Renal pelvis (tissue), 12 donors: ENCODE data around the gene WNT1. TPM values are rescaled to one million over a fixed set of nuclear protein-coding genes. Genes with fewer than 3 reads are reported as not detected.
A peak's percentile ranks its signal among the peaks of the same experiment; 100 is the strongest.

ENCODE experiments used
- DNase-seq: peaks from one replicate; pipeline ENCODE4 v3.0.0-alpha.2; 2013
- long read RNA-seq, 16 experiments: transcript quantifications; one replicate each; lab custom pipeline, GENCODE V29; 2026
- polyA plus RNA-seq, 3 donors: library from polyadenylated mRNA; unstranded; fragments of 120-200 nt; gene quantifications; one replicate each; pipeline ENCODE4 v1.2.1, GENCODE V29; 2013; ENCODE audit not compliant: insufficient read length in 3 of 3

WNT1 gene
- not detected for polyA plus RNA-seq
- long read RNA-seq, donor 1, result 0 reads
- long read RNA-seq, donor 2, result 0 reads
- long read RNA-seq, donor 3, result 0 reads
- long read RNA-seq, donor 4, result 0 reads
- long read RNA-seq, donor 5, result 0 reads
- long read RNA-seq, donor 6, result 0 reads
- long read RNA-seq, donor 7, result 0 reads
- long read RNA-seq, donor 8, result 0 reads
- long read RNA-seq, donor 9, result 0 reads
- long read RNA-seq, donor 10, result 0 reads
- long read RNA-seq, donor 11, result 0 reads
- long read RNA-seq, donor 12, result 0 reads
- long read RNA-seq, donor 13, result 0 reads
- long read RNA-seq, donor 14, result 0 reads
- long read RNA-seq, donor 15, result 0 reads
- long read RNA-seq, donor 16, result 0 reads

DNA sequence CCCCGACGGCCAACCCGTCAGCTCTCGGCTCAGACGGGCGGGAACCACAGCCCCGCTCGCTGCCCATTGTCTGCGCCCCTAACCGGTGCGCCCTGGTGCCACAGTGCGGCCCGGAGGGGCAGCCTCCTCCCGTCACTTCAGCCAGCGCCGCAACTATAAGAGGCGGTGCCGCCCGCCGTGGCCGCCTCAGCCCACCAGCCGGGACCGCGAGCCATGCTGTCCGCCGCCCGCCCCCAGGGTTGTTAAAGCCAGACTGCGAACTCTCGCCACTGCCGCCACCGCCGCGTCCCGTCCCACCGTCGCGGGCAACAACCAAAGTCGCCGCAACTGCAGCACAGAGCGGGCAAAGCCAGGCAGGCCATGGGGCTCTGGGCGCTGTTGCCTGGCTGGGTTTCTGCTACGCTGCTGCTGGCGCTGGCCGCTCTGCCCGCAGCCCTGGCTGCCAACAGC is at the start of gene WNT1:
TSS of gene WNT1 (plus strand) at position 32 of the 450 bp plus-strand sequence. CDS start at position 361, 329 bp downstream.
- no peak for DNase-seq

DNA sequence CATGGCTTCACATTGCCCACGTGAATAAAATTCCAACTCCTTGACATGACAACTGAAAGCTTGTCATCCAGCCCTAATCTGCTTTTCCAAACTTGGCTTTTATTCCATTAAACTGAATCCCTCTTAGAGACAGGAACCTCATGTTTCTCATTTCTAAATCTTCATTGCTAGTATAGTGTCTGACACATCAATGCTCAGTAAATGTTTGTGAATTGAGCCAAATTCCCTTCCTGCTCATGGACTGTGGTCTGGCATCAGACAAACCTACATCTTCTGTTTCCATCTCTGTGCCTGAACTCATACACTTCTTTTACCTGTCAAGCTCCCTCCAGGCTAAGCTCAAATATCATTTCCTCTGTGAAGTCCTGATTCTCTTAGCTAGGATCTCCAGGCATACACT is 48.6 kb upstream of the WNT1 start:
- DNase-seq, result no peak

DNA sequence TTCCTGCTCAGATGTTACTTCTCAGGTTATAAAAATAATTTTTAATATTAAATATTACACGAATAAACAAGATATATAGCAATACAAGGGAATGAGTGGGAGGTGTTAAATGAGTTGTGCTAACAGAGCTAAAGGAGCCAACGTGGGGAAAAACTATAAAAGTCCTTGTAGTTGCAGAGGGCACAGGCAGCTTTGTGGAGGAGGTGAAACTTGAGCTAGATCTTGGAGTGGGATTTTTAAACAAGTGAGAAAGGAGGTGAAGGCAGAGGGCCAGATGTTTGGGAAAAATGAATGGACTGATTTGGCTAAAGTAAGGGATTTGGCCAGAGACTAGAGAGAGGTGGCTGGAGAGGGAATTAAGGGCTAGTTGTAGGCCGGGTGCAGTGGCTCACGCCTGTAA is 47.6 kb upstream of the WNT1 start:
- DNase-seq, result no peak

DNA sequence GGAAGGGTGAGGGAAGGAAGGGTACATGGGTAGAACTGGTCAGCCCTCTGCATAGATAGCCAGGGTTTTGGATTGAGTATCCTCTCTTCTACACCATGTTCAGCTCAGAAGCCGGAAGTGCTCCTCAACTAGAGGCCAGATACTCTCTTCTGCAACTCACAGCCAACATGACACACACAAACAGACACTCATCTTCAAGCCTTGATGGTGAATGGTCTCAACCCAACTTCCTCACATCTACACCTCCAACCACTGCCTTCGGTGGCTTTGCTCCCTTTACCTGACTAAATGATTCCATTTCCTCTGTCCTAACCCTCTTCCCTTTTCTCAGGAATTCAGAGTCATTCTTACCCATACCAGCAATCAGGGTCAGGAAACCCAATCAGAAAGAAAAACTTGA is 45.2 kb upstream of the WNT1 start:
- no peak for DNase-seq

DNA sequence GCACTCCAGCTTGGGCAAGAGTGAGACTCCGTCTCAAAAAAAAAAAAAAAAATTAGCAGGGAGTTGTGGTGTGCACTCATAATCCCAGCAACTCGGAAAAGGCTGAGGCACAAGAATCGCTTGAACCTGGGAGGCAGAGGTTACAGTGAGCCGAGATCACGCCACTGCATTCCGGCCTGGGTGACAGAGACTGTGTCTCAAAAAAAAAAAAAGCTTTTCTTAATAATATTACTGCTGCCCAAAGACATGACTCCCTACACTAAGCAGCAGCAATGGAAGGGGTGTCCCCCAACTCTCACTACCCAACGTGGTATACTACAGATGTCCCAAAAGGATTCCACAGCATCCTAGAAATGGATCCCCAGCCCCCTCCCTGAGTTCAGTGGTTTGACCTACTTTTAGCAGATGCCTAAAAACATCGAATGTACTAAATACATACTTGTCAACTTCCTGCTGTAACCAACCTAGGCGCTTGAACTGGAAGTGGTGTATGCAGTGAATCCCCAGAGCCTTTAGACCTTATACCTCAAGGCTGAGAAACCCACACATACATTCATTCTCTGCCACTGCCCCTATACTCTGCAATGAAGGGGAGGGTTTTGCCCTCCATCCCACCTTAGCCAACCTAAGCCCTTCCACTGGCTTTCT is 44.3 kb upstream of the WNT1 start:
- no peak for DNase-seq

DNA sequence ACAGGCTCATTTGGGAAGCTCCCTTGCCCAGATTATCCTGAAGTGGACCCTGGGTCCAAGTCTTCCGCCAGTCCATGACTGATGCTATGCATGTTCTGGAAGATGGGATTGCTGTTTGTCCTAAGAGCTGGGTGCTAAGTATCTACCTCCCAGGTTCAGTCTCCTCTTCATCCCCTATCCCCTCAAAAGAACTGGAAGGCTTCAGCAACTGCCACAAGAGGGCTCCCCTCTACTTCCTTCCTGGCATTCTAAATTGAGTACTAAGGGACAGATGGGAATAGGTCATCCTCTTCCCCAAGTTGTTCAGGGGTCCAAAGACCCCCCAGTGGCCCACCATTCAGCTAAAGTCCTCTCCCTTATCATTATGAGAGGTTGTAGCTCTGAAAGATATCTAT is 43.8 kb upstream of the WNT1 start:
- no peak for DNase-seq

DNA sequence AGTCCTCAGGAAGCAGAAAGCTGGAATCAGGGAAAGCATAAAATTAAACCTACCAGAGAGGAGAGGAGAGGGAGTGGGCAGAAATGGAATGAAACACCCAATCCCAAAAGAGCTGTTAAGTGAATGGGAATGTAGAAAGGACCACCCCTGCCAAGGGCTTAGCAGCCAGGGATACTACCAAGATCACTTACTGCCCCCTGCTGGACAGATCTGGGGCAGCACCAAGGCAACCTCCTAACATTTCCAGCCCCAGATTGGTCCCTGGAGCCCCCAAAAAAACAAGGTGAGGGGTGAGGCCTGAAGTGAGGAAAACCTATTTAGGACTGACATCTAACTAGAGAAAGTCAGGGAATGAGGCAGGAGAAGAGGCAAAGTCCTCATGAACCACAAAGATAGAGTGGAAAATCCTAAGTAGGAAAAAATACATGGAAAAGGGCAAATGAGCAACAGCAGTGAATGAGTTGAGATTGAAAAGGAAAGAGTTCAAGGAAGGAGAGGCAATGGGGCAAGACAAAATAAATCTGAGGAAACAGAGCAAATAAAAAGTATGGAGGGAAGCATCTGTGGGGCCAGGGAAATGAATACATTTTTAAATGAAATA is 41.6 kb upstream of the WNT1 start:
- DNase-seq, result peak; percentile 54

DNA sequence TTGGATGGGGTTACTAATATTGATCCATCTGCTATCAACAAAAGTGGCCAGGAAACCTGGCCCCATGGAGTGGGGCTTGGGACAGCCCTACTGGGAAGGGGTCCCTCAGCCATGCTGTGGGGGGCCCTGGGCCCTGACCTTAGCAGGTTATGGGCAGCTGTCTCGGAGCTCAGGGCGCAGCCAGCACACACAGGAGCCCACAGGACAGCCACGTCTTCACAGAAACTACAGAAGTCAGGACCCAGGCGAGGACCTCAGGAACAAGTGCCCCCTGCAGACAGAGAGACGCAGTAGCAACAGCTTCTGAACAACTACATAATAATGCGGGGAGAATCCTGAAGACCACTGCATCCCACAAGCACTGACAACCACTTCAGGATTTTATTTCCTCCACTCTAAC is 41.0 kb upstream of the WNT1 start:
- DNase-seq, result no peak

DNA sequence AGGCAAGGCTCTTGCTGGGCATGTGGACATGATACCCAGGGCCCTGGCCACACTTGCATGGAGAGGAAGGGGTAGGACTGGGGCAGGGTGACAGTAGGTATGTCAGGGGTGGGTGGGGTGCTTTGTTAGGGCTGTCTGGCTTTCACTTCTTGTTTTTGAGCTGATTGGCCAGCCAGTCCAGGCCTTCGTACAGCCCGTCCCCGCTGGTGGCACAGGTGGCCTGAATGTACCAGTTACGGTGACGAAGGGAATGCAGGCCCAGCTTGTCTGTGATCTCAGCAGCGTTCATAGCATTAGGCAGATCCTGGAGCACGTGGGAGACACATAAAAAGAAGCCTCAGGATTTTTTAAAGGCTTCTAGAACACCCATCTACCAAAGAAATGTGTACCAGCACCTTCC is 39.3 kb upstream of the WNT1 start:
- DNase-seq, result no peak

DNA sequence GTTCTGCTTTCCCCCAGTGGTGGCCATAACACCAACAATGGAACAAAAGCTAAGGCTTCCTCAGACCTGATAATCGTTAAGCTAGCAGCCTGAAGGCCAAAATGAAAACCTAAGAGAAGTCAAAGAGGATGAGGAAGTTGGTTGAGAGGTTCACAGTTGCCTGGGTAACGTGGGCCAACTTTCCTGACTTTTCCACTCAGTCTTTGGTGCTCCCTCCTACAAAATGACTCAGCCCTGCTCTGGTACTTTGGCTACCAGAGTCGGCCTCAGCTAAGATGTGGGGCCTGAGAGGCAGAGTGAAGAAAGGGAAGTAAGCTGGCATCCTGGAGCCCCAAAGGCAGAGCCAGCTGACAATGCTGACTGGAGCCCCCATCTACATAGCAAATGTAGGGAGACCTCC is 37.9 kb upstream of the WNT1 start:
- no peak for DNase-seq

DNA sequence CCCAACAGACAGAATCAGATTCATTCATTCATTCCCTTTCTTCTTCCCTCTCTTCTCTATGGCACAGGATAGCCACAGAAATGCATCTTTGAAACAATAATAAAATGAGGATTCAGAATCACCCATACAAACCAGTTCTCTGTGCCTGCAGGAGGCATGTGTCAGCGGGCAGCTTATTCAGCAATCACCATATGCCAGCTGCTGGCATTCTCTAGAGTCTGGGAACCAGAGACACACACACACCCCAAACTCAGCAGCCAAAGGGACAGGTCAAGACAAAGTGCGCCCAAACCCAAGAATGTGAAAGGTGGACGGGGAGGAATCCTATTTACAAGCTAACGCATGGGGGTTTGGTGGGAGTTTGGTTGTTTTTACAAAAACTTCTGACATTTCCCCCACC is 34.9 kb upstream of the WNT1 start:
- no peak for DNase-seq

DNA sequence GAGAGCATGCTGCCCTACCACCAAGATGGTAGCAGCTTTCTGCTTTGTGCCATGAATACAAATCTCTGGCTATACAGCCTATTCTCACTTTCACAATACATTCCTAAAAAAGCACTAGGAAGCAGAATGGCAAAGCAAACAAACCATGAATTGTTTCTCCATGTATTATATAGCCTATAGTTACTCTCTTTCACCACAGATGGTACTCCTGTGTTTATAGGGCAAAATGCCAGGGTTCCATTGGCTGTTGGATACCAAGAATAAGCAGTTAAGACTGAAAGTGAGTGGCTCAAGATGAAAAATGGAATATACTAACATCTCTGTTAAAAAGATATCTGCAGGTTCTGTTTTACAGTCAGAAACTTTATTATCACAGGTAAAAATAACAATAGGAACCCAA is 31.9 kb upstream of the WNT1 start:
- no peak for DNase-seq

DNA sequence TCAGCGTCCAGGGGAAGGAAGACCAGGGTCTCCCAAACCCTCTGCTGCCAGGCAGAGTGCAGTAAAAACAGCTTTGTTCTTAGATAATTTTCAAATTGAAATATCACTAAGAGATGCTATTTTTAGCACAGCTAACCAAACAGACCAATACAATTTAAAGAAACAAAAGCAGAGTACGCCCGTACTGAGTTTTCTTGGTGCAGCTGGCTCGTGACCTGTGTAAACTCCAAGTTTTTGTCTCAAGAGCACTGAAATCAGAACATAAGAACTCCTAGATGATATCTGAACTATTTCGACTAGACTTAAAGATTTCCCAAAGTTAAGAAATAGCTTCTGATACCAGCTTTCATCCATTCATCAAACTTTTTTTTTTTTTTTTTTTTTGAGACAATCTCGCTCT is 31.2 kb upstream of the WNT1 start:
- DNase-seq, result no peak

DNA sequence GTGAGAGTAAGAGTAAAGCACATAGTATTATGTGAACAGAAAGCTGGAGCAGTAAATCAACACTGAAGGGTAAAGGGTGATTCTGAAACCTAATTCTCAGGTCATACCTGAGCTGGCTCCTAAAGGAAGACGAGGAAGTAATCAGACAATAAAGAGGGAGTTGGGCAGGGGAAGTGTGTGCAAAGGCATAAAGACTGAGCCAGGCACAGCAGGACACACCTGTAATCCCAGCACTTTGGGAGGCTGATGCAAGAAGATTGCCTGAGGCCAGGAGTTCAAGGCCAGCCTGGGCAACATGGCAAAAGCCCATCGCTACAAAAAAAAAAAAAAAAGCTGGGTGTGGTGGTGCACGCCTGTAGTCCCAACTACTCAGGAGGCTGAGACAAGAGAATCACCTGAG is 30.4 kb upstream of the WNT1 start:
- no peak for DNase-seq

DNA sequence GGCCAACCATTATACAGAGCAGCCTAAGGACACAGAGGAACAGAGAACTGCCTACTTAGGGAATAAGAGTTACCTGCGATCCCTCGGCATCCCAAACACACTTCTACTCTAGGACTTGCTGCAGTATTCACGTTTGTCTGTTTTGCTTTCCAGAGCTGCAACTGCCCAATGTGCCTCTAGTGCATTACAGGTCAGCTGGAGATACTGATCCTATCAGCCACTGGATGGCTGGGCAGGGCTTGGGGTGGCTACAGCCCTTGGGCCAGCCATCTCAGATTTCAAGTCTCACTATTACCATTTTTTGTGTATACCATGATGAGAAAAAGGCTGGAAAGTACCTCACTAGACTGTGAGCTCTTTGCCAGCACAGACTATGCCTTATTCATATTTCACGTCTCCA is 25.4 kb upstream of the WNT1 start:
- DNase-seq, result no peak

DNA sequence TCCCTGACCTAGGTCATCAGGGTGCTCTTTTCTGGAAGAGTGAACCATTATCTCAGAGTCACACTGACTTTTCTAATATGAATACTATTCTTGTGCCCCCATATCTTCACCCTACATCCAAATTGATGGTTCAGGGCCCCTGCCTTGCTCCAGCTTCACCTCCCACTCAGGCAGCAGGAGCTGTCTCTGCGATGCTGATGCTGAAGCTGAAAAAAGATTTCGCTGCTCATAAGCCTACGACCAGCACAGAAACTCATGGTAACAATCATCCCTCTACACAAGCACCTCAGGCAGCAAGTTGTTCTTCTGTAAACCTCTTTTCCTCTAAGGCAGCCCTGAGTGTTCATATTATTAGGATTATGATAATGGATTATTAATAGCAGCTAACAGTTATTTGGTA is 24.1 kb upstream of the WNT1 start:
- DNase-seq, result no peak

DNA sequence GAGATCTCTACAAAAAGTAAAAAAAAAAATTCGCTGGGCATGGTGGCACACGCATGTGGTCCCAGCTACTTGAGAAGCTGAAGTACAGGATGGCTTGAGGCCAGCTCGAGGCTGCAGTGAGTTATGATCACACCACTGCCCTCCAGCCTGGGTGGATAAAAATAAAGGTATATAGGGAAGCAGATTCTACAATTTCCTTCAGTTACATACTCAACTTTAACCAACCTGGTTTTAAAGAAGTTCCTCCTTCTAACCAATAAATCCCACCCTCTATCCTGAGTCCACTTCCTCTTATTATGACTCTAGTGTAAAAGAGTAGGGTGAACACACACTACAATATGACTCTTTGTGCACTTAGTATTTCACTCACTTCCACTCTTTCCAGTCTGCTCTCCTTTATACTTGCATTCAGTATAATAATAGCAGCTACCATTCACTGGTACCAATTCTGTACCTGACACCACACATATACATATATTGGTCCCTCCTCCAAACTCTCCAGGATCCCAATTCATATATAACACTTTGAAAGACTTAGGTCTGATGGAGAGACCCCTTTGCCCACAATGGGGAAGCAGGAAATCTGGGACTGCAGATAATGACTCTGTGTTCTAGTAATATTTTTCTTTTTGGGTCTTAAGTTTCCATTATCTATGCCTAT is 23.2 kb upstream of the WNT1 start:
- no peak for DNase-seq

DNA sequence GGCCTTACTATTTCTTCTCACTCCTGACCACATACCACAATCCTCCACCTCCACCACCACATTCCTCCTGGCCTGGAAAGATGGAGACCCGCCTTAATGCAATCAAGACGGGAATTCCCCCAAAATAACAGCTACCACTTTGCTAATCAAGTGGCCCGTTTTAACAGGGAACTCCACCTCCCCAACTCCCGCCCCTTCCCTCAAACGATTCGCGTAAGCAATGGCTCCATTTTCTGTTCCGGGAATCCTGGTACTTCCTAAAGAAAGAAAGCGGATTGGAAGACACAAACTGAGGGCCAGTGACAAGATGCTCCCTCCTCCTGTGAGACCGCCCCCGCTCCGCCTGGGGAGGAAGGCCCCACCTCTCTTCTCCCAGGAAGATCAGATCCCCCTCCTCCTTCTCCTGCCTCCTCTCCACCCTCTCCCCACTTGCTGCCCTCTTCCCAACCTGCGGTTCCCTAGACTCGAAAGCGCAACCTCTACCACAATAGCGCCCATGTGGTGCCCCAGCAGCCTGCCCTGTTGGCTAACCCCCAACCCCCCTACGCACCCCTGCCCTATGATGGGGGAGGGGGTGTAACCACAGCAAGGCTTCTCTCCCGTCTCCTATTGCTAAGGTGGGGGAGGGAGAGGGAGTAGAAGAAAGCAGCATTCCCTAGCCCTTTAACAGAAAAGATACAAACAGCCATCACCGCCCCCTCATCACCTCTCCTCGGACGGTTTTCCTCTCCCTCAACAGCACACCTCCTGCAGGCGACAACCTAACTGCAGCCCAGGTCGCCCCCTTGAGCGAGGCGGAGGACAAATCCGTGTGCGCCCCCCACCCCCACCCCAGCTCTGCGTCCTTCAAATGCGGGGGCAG is 21.6 kb upstream of the WNT1 start:
- peak; percentile 92 for DNase-seq

DNA sequence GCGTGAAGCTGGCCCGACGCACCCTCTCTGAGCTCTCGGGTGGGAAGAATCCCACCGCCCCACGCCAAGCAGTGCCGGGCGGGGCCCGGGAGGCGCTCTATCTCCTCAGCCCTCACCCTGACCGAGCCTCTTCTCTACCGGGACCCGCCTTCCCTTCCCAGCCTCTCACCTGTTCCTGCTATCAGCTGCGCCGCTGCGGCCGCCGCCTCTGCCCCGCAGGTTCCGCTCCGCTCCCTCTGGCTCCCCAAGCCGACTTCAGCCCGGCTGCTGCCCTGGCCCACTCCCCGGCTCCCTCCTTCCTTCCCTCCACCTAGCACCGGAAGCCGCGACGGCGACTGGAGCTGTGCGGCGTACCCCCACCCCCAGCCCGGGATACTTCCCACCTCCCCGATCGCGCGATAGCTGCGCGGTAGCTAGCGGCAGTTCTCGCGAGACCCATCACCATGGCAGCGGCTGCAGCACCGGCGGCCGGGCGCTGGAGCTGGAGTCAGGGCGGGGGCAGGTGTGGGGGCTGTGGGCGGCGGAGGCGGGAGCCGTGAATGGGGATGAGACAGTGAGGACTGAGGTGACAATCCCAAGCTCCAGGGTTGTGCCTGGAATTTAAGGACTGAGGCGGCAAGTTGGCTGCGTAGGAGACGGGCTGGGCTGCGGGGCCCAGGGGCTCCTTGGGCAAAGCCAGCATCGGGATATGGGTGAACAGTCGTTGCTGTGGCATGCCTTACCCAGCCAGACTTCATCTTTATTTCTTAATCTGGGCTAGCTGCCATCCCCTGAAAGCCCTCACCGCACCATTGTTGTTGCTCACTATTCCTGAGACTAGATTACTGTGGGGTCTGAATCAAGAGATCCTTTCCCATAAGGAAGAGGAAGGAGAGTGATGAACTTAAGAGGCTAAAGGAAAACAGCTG is 20.7 kb upstream of the WNT1 start, which contains the start of gene ARF3:
TSS of gene ARF3 (minus strand) at position 347 of the 908 bp plus-strand sequence. CDS start 16,392 bp downstream, outside the sequence.
- DNase-seq, result peak; percentile 96

DNA sequence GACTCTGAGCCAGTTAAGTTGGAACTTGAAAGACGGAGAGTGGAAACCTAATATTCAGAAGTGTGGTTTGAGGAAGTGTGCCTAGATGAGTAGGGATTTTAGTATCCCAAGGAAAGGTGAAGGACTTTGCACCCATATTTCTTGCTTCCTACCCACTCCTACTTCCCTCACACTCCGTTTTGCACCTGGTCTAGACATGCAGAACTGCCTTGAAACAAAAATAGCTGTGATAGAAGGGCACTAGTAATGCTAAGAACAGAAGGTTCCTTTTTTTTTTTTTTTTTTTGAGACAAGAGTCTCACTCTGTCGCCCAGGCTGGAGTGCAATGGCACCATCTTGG is 20.1 kb upstream of the WNT1 start:
- no peak for DNase-seq

DNA sequence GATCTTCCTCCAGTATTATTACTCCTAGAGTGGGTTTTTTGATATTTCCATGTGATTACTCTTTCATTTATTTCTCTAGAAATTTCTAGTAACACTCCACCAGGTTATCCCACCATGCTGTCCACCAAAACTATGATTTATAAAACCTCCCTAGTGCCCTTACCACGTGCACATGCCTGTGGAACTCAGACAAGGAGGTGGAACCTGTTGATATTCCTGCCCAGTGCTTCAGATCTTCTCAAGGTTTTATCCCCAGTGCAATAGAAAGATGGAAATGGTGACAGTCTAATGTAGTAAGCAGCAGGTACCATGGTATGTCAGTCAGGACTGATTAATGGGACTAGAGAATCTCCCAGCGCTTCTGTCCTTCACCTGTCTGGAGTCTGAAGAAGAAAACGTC is 17.3 kb upstream of the WNT1 start:
- no peak for DNase-seq
